Measurements from ENCODE around the gene ZNF143. TPM values are rescaled to one million over a fixed set of nuclear protein-coding genes. Genes with fewer than 3 reads are reported as not detected.

The ZNF143 gene
- total RNA-seq, 4 donors from 2014 or later, result 41.6 to 144 (median 44.3) TPM

DNA sequence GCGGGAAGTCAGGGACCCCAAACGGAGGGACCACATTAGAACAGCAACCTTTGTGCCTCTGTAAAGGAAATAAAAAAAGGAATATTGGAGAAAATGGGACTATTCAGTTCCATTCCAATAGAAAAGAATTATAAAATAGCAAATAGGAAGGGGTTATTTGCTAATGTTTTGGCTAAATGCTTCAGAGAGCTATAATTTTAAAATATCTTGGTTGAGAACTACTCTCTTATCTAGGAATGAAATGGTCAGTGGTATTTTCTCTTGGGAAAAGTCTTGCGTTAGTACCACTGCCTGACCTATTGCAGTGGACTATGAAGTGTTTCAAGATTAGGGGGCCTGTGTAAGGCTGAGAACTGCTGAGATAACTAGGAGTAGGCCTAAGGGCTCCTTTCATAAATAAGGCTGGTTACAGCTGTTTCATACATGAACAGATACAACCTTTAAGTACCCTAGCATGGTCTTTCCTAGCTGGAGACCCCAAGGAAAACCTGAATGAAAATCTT is 105.8 kb downstream of the ZNF143 start:
- Histone ChIP-seq H3K27me3 (no peaks in the 10 kb centered on the region), H3K4me3 (no peak overlapping the region), H3K36me3 (no peaks in the 10 kb centered on the region), H3K9me3 (no peaks in the 10 kb centered on the region), H3K4me1 (peaks cover 0 to 4% of the 10 kb centered on the region in 2 donors), H3K27ac (peak overlapping the region; percentile 94 to 97)
- intact Hi-C loops (cut with DNase I; ENCODE audit: low total_unique reads), result no loop called here
- TF ChIP-seq POLR2A (IDR thresholded peaks at IDR 0.05), result no peak
- TF ChIP-seq, protein P1, sequence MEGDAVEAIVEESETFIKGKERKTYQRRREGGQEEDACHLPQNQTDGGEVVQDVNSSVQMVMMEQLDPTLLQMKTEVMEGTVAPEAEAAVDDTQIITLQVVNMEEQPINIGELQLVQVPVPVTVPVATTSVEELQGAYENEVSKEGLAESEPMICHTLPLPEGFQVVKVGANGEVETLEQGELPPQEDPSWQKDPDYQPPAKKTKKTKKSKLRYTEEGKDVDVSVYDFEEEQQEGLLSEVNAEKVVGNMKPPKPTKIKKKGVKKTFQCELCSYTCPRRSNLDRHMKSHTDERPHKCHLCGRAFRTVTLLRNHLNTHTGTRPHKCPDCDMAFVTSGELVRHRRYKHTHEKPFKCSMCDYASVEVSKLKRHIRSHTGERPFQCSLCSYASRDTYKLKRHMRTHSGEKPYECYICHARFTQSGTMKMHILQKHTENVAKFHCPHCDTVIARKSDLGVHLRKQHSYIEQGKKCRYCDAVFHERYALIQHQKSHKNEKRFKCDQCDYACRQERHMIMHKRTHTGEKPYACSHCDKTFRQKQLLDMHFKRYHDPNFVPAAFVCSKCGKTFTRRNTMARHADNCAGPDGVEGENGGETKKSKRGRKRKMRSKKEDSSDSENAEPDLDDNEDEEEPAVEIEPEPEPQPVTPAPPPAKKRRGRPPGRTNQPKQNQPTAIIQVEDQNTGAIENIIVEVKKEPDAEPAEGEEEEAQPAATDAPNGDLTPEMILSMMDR (IDR thresholded peaks at IDR 0.05), result no peak
- DNase-seq, result no peak

DNA sequence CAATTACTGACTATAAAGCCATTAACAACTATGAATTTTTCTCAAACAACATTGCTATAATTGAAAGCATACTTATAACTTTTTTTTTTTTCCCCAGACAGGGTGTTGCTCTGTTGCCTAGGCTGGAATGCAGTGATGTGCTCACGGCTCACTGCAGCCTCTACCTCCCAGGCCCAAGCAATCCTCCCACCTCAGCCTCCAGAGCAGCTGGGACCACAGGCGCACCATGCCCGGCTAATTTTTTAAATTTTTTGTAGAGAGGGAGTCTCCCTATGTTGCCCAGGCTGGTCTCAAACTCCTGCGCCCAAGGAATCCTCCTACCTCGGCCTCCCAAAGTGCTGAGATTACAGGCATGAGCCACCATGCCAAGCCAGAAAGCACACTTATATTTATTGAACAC is 106.6 kb downstream of the ZNF143 start:
- H3K4me1 ChIP-seq, result peaks cover 0 to 4% of the 10 kb centered on the region in 2 donors
- no peaks in the 10 kb centered on the region for H3K9me3 ChIP-seq
- intact Hi-C loops (cut with DNase I; ENCODE audit: low total_unique reads), result no loop called here
- H3K27me3 ChIP-seq, result no peaks in the 10 kb centered on the region
- H3K4me3 ChIP-seq, result no peak overlapping the region
- DNase-seq, result no peak
- H3K27ac ChIP-seq, result peak overlapping the region; percentile 94 to 97
- H3K36me3 ChIP-seq, result no peaks in the 10 kb centered on the region
- TF ChIP-seq, protein P1 (IDR thresholded peaks at IDR 0.05), result no peak
- TF ChIP-seq POLR2A (IDR thresholded peaks at IDR 0.05), result no peak

DNA sequence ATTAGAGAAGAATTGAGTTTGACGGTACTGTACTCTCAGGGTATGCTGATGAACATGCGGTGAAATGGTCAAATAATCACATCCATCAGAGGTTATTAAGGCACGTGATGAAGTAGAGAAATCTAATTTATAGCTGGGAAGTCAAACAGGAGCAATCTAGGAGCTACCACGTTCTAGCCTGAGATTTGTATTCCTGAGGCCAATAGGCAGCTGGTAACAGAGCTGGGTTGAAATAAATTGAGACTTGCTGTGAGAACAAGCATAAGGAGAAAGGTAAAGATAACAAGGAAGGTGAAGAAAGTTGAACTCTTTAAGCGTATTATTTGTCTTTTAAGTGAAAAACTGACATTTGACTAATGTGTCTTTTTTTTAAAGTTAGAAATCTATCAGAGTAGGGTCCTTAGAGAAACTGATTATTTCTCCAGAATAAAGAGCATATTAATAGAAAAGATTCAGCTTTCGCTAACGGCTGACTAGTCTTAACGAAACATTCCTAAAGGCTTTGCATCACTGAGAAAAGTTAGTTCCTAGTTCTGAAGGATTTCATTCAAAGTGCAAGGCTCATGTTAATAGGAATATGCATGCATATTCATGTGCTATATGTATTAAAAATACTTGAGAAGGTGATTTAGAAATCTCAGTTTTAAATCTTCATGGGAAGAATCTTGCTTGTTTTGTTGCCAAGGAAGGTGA is 107.5 kb downstream of the ZNF143 start:
- H3K36me3 ChIP-seq, result no peaks in the 10 kb centered on the region
- no peak overlapping the region for H3K4me3 ChIP-seq
- no peak for TF ChIP-seq POLR2A (IDR thresholded peaks at IDR 0.05)
- TF ChIP-seq, protein P1 (IDR thresholded peaks at IDR 0.05), result no peak
- H3K27me3 ChIP-seq, result no peaks in the 10 kb centered on the region
- H3K4me1 ChIP-seq, result peaks cover 0 to 4% of the 10 kb centered on the region in 2 donors
- no peaks in the 10 kb centered on the region for H3K9me3 ChIP-seq
- H3K27ac ChIP-seq, result peak overlapping the region; percentile 94 to 97
- intact Hi-C loops (cut with DNase I; ENCODE audit: low total_unique reads), result no loop called here
- no peak for DNase-seq

DNA sequence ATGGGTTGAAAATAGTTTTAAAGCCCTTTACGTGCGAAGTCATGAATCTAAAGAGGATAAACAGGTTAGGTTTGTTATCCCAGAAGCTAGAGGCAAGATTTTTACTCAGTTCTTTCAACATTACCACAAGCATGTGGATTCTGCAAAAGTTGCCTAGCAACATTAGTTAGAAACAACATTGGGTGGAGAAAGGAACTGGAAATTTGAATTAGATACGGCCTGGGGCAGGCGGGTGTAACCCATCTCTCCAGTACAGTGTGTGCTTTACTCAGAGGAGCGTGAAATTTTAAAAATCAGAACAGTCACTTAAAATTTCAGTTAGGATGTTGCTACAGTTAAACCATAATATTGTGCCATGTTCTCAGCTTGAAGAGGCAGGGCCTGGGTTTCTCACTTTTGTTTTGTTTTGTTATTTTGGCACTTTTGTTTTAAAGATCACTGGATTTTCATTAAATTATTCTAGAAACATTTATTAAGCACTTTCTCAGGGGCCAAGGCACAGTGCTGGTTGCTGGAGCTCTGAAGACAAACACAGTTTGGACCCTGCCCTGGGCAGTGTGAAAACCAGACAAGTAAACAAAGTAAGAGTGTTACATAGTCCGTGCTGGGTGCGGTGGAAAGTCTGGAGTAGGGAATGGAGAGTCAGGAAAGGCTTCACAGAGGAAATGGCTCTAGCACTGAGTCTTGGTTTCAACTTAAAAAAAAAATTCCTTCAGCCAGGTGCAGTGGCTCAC is 108.2 kb downstream of the ZNF143 start:
- Histone ChIP-seq H3K4me1 (peaks cover 0 to 4% of the 10 kb centered on the region in 2 donors), H3K4me3 (peak overlapping the region in 1 of 2 donors; percentile 7)

More for the DNA sequence above, 108.2 kb downstream of the ZNF143 start:
- Histone ChIP-seq H3K27me3 (no peaks in the 10 kb centered on the region), H3K27ac (peak overlapping the region; percentile 94 to 97), H3K9me3 (no peaks in the 10 kb centered on the region), H3K36me3 (no peaks in the 10 kb centered on the region)
- intact Hi-C loops (cut with DNase I; ENCODE audit: low total_unique reads), result no loop called here
- DNase-seq, result peak; percentile 59 to 66
- peak; percentile 62 to 69 for TF ChIP-seq POLR2A (IDR thresholded peaks at IDR 0.05)
- TF ChIP-seq, protein P1 (IDR thresholded peaks at IDR 0.05), result peak in 1 of 4 experiments; percentile 7

Data from uterus (tissue), 4 donors.